GM13977 (cell line): ENCODE results near the gene AMZ2.
"Not testable (repeated sequence)": the region's sequence is repeated elsewhere in the genome, so short reads cannot be mapped to it uniquely, and the experiment has no call there.

ENCODE experiments used
- DNase-seq: peaks from one replicate; pipeline ENCODE4 v3.0.0; 2012; ENCODE audit warnings: low spot score
- CTCF ChIP-seq: IDR thresholded peaks from 2 replicates; pipeline ENCODE4 v1.5.1; 2012; ENCODE audit warnings: mild to moderate bottlenecking, control low read depth; ENCODE audit not compliant: insufficient read depth; ENCODE audit errors: extremely low read depth, missing control alignments
- in situ Hi-C: fragments of 300-500 bp; cut with MboI; formaldehyde crosslinking; loops from one replicate; pipeline ENCODE4 v1.12.0; 2022; ENCODE audit warnings: low sequenced_read_pairs, low pct_unique_long_range_greater_than_20kb, mixed read lengths, inconsistent platforms; ENCODE audit not compliant: unreplicated experiment

AMZ2 gene

GRCh38 chr17:68237369-68238163 is 10.3 kb upstream of the AMZ2 start:
- DNase-seq = peak; percentile 69

GRCh38 chr17:68238164-68238870 is 9.5 kb upstream of the AMZ2 start:
- in situ Hi-C loops = no loop called here
- DNase-seq = no peak
- TF ChIP-seq CTCF = no peak

More at GRCh38 chr17:68237369-68238163, 10.3 kb upstream of the AMZ2 start:
- in situ Hi-C loops = not testable (repeated sequence)

GRCh38 chr17:68238871-68239253 is 9.0 kb upstream of the AMZ2 start:
- no peak for TF ChIP-seq CTCF
- in situ Hi-C loops = no loop called here

GRCh38 chr17:68239632-68240366 is 8.0 kb upstream of the AMZ2 start:
- TF ChIP-seq CTCF = no peak
- in situ Hi-C loops = no loop called here
- no peak for DNase-seq

More at GRCh38 chr17:68238871-68239253, 9.0 kb upstream of the AMZ2 start:
- peak; percentile 38 for DNase-seq

GRCh38 chr17:68246271-68247028 is 1.4 kb upstream of the AMZ2 start:
- no peak for TF ChIP-seq CTCF
- in situ Hi-C loops = no loop called here

GRCh38 chr17:68248199-68248825 is 469 bp downstream of the AMZ2 start:
- no peak for TF ChIP-seq CTCF
- no peak for DNase-seq
- in situ Hi-C loops = no loop called here

More at GRCh38 chr17:68246271-68247028, 1.4 kb upstream of the AMZ2 start:
- no peak for DNase-seq
